GM12875 (cell line): Measurements from ENCODE around the gene PDE4C.

Experiments used
- H3K4me3 ChIP-seq: one replicate; pipeline ENCODE4 v1.5.1; 2011; ENCODE audit warnings: low read depth, low read length, control low read depth
- CTCF ChIP-seq: IDR thresholded peaks from 2 replicates; pipeline ENCODE4 v1.5.1; 2011; ENCODE audit warnings: low read depth, mild to moderate bottlenecking, control low read depth, inconsistent platforms, low read length, moderate library complexity, borderline replicate concordance; ENCODE audit not compliant: insufficient read depth

The PDE4C gene

GRCh38 chr19:18208098-18208951 is 17.9 kb downstream of the PDE4C start:
- H3K4me3 ChIP-seq = no peak overlapping the region
- peak; percentile 79 for TF ChIP-seq CTCF

- no peak overlapping the region for H3K4me3 ChIP-seq
These were observed 20.2 kb downstream of the PDE4C start for GRCh38 chr19:18206018-18206417.

GRCh38 chr19:18205200-18205892 is 20.9 kb downstream of the PDE4C start:
- H3K4me3 ChIP-seq = peak overlapping the region; percentile 41
- TF ChIP-seq CTCF = no peak

More at GRCh38 chr19:18206018-18206417, 20.2 kb downstream of the PDE4C start:
- TF ChIP-seq CTCF = no peak

GRCh38 chr19:18204394-18205199 is 21.6 kb downstream of the PDE4C start:
- H3K4me3 ChIP-seq = peak overlapping the region; percentile 41
- TF ChIP-seq CTCF = no peak

- TF ChIP-seq CTCF = no peak
- peak within 1 kb of the TSS; percentile 81 for H3K4me3 ChIP-seq
These were observed 22.3 kb downstream of the PDE4C start, which contains the start of gene RAB3A for GRCh38 chr19:18203863-18204393. Gene RAB3A, minus strand, starts transcription at chr19:18204042. Its CDS starts 1,302 bp downstream, at chr19:18202740.

- no peak for TF ChIP-seq CTCF
- H3K4me3 ChIP-seq = peak overlapping the region; percentile 81
These were observed 22.8 kb downstream of the PDE4C start for GRCh38 chr19:18203408-18203862.
